NCI-H187 treated with DMSO at 0.1 percent for 48 hours (cell line): ENCODE data around the gene NPC2.
"Not testable (repeated sequence)": the region's sequence is repeated elsewhere in the genome, so short reads cannot be mapped to it uniquely, and the experiment has no call there.

Experiments
- DNase-seq: peaks from one replicate; lab custom pipeline; 2025; lab: John Stamatoyannopoulos, UW

NPC2 gene

DNA sequence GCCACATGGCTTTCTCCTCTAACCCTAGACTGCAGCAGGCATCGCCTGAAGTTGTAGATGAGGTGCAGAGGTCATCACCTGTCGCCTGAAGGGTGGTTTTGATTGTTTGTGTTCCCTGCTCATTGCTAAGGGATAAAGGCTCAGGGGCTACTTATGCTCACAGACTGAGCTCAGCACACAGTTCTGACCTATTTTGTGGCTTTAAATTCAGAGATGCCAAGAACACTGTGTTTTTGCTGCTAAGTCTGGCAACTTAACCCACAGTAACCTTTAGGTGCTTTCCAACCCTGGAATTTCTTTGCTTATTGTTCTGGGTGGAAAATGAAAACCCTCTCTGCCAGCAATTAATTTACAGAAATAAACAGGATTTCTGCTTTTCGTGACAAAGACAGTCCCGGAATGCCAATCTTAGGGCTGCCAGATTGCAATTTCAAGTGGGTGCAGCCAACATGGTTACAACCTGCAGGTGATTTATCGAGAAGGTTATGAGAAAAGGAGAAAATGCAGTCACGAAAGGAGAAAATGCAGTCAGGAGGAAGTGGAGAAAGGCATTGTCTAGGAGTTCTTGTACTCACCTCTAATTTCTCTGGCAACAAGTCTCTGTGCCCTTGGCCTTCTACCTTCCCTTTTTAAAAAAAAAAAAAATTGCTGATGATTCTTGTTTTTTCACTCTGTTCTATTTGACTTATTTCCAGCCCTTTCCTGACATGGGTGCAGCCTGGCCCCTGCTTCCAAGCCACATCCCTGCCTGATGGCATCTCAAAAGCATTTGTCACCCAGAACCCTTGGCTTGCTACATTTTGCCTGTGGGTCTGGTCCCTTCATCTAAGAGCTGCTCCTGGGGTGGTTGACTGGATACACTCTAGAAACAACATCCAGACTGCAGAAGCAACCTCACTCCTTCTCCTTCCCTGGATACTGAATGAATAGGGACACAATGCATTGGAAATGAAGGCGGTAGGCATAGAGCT, 23.3 kb downstream of the NPC2 start:
- DNase-seq = no peak

DNA sequence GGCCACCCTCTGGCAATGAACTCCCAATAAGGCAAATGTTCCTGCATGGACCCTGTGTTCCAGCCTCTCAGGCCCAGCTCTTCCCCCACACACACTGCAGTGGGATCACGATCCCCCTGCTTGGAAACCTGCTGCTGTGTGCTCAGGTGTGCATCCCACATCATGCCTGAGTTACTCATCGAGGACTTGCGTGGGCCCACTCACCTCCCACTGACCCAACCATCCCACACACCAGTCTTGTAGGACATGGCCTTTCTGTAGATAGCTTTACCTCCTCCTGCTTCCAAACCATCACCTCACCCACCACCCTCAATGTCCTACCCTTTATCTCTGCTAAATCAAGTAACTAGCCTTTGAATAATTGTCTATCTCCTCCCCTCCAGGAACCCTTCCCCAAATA, 24.6 kb downstream of the NPC2 start:
- DNase-seq = no peak

DNA sequence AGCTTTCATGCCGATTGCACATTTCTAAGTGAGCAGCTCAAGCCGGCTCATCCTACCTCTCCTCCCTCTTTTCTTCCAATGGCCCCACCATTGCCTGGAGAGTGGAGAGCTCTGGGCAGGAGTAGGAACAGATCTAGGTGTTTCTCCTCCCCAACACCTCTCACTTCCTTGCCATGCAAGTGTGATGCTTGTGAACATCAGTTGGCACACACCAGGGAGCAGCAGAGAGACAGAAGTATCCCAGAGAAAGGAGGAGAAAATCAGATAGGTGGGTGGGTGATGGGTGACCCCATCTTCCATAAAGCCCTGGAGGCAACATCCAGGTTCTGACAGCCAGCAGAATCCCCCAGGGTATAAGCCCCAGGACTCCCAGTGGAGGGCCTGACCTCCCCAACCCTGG, 27.8 kb downstream of the NPC2 start:
- no peak for DNase-seq

DNA sequence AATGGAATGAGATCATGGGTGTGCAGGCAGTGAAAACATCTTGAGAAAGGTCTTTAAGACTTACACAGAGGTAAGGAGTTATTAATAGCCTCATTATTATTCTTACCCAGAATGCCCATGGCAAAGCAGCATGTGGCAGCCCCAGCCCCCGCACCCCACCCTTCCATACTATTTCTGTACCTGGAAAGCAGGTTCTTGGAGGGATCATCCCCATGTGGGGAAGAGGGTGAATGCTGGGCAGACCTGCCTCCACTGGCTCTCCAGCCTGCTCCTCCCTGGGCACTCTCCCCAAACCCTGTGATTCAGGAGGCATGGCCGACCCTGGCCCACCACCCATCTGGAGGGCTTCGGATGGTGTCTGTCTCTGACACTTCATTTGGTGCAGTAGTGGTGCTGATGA, 28.3 kb downstream of the NPC2 start:
- DNase-seq = no peak

DNA sequence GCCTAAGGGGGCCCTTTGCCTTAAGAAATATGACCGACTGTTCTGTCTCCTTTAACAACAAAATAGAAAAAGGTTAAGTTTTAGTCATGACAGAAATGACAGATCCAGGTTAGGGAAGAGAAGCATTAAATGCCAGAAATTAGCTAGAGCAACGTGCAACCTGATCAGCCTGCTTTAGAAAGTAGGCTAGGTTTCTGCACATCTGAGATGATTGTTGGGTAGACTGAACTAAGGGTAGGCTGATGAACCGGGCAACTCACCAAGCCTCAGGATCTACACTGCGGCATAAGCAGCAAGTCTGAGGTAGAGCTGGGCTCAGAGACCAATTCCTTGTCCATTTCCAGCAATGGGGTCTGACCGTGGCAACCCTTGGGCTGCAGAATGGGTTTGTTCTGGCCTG, 29.4 kb downstream of the NPC2 start:
- DNase-seq = no peak

DNA sequence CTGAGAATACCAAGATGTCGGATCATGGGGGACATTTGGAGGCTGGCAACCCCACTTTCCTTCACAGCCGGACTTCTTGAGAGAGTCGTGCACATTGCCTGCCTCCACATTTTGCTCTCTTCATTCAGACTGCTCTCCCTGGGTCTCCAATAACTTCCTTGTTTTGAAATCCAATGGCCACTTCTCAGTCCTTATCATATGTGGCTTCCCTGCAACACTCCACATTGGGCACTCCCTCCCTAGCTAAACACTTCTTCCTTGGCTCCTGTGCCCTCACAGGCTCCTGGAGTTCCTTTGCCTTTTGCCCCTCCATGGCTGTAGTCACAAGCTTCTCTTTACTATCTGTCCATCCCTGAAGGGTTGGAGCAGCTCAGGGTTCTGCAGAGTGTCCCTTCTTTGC, 30.1 kb downstream of the NPC2 start:
- no peak for DNase-seq

DNA sequence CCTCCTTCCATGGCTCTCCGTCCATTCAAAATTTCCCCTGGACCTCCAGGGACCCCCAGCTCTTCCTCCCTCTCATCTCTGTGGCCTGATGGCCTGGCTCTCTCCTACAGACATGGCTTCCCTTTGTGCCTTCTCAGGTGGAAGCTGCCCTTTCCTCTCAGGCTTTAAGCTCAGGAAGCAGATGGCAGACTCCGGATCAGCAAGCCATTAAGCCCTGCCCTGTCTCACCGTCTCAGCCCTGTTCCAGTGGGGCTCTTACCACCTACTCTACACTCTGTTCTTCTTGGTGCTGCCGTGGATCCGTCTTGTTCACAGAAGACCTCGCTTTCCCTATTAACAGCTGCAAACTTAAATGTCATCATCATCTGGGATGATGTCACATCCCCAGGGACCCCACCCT, 33.1 kb downstream of the NPC2 start:
- no peak for DNase-seq

DNA sequence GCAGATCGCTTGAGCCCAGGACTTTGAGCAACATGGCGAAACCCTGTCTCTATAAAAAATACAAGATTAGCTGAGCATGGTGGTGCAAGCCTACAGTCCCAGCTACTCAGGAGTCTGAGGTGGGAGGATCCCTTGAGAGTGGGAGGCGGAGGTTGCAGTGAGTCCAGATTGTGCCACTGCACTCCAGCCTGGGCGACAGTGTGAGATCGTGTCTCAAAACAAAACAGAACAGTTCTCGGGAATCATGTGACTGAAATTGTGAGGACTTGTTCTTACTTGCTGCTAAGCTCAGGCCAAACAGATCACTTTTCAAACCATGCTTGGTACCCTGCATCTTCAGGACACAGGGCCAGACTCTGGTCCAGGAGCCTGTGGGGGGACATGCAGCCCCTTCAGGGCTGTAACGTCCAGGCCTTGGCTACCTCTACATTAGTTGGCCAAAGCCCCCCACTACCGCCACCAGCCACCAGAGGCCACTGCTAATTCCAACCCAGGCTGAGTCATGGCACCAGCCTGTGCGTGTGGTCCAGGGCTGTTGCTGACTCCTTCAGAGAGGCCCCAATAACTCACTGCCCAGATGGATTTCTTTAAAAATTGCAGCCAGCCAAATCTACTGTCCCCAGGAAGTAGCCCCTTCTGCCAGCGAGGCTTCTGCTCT, 33.7 kb downstream of the NPC2 start:
- no peak for DNase-seq

DNA sequence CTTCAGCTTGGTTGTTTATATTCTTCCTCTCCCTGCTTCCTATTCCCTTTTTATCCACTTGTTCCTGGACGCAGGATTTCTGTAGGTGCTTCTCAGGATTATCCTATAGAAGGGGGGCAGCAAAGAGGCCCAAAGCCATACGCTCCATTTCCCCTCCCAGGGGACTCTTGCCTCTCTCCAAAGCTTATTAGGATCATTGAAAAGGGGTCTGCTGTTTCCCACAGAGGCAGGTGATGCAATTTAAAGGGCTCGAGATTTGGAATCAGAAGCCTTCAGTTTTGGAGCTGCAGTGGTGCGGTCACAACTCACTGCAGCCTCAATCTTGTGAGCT, 35.6 kb downstream of the NPC2 start:
- DNase-seq = no peak

DNA sequence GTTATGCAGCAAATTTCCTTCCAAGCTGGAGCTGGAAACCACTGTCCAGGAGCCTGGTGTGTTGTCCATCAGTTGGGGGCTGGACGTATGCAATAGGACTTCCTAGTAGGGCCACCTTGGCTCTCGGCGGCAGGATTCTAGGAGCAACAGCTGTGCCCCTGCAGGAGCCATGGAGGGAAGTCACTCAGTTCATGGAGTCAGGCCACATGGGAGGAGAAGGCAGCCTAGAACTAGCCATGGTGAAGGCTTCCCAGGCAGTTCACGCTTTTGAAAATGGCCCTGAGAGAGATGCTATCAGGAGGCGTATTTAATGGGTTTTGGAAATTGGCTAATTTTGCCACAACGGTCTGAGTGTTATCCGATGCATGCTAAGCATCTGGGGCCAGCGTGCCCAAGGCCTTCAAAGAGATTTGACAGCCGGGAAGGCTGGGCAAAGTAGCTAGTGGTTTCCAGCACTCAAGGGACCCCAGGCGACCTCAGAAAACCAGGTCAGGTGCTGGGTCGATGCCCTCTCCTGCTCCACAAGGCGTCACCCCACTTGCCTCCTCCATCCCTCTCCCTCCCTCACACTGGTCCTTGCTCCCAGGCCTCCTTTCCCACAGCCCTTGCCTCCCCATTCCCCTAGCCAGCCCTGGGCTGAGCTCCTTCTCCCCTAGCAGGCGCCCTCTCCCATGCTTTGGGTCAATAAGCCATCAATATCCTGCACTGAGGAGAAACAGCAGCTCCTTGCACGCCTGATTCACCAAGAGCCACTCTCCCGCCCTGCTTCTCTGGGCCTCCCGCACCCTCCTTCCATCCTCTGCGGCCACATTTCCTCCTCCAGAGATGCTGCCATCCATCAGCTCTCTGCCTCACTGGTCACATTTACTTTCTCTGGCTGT, 36.2 kb downstream of the NPC2 start:
- DNase-seq = no peak

DNA sequence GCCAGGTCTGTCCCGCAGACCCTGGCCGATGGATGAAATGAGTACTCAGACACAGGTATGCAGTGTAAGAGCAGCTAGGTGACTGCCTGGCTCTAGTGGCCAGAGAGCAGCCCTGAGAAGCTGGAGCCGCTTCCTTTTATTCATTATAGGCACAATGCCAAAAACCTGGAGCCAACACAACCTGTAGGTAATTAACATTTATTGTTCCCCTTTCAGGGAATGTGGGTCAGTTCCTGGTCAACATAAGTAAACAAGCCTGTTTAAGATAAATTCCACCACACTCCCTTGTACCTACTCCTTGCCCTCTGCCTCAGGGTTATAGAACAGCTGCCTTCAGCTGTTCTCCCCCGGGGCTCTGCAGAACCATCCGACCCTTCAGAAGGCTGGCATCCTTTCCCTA, 38.7 kb downstream of the NPC2 start:
- DNase-seq = not testable (repeated sequence)

DNA sequence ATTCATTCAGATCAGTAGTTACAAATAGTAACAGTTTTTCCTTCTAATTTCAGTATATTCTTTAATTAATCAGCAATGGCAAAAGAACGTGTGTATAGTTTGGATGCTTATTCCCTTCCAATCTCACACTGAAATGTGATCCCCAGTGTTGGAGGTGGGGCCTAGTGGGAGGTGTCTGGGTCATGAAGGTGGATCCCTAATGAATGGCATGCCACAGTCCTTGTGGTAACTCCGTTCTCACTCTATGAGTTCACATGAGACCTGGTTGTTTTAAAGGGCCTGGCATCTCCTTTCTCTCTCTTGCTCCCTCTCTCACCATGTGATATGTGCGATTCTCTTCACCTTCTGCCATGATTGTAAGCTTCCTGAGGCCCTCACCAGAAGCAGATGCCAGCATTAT, 48.2 kb downstream of the NPC2 start:
- DNase-seq = no peak

DNA sequence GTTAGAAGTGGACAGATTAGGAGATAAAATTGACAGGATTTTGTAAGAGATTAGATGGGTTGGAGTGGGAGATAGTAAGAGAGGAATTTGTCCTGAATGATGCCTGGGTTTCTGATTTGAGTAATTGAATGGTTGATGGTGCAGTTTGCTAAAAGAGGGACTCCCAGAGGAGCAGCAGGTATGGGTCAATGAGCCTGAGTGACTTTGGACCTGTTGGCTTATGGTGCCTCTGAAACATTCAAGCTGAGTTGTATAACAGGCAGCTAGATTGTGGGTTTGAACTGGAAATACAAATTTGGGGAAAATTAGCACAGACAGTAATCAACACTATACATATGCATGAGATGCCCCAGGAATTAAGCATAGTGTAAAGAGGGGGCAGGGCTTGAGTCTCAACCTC, 50.3 kb downstream of the NPC2 start:
- no peak for DNase-seq

DNA sequence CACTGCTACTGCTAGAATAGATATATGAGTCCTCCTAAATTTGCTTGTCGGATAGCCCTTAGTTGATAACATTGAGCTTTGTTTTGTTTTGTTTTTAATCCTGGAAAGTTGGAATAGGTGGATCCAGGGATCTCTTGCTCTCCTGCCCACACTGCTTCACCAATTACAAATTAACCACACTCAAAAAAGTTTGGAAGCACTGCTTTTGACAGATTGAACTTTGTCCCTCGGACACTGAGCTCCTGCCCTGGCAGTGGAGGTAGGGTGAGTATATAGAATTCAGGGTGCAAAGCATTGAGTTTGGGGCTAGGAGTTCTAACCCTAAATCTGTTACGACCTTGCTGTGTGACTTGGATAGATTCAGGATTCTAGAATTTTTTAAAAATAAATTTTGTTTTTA, 52.0 kb downstream of the NPC2 start:
- DNase-seq = no peak

DNA sequence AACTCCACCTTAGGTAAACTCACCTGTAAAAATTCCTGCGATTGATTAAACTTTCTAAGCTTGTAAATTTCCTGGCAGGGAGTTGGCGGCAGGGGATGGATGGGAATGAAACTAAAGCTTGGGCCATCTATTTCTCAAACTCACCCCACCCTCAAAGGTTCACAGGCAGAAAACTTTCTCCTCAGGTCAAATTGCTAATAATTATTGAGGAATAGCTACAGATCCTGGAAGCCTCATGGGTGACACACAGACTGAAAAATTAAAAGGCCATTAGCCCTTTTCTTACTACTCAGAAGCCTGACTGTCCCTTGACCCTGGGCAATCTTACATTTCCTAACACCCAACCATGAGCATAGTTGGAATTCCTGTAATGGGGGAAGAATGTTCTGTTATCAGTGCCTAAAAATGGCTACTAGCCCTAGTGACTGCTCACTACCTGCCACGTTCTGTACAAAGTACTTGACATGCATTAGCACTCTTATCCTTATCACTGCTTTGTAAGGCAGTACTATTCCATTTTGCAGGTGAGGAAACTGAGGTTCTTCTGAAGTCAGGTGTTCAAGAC, 54.7 kb downstream of the NPC2 start:
- DNase-seq = no peak

DNA sequence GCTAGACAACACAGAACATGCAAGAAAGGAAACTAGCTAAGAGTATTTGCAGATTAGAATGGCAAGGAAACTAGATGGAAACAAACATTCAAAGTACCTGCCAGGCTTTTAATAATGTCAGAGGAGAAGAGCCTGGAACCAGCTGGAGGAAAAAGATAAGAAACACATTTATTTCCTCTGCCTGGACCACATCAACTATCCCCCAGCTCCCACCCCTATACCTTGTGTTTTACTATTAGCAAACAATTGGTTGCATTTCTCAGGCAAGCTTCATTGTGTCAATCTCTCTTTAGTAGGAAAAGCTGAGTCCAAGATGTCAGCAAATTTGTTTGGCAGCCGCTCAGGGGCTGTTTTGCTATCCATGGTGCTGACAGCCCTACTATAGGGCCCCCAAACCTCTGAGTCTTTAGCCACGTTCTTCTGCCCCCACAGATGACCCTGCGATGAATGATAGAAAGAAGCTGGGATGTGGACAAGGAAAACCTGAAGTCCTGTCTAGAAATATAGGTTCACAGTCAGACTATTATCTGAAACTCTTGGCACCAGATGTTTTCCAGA, 55.5 kb downstream of the NPC2 start:
- DNase-seq = no peak

DNA sequence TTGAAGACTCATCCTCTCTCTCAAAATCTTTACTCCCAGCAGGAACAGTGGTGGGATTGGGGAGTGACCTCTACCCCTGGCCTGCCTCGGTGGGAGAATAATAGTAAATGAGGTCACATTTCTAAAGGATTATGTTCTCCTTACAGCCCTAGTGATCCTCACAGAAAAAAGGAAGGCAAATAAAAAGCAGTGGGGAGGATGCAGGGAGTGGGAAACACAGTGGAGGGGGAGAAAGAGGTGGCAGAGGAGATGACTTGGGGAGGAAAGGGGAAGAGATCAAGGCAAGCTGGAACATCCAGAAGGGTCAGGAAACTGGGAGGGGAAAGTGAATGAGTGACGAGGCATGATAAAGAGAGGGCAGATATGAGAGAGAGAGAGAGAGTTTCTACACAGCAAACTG, 58.8 kb downstream of the NPC2 start:
- DNase-seq = no peak

DNA sequence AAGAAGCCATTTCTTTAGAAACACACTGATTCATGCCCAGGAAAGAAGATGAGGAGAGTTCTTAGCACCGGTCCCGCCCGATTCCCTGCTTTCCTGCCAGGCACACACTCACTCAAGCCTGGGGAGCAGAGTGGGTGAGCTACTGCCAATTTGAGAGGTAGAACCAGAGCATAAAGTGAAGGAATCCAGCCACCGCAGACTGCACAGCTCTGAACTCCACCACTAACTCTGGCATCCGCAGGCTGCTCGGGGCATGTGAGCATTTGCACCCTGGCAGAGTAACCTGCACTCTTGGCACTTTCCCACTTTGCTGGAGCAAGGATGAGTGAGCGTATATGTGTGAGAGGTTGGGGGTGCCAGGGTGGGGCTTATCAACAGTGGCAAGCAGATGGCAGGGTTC, 63.1 kb downstream of the NPC2 start:
- no peak for DNase-seq
